Activated naive CD4-positive, alpha-beta T cell treated with anti-CD3 and anti-CD28 coated beads, Interleukin-2, amount 50 U/mL, for 24 hours (primary cell): ENCODE data around the gene FLNB.

Experiments used
- H3K27ac Mint-ChIP-seq: one replicate; pipeline ENCODE4 v1.8.0; 2021; ENCODE audit warnings: mild to moderate bottlenecking, mixed read lengths
- H3K27me3 Mint-ChIP-seq: one replicate; pipeline ENCODE4 v1.8.0; 2021; ENCODE audit warnings: mixed read lengths
- H3K36me3 Mint-ChIP-seq: one replicate; pipeline ENCODE4 v1.8.0; 2021; ENCODE audit warnings: mixed read lengths
- H3K4me1 Mint-ChIP-seq: one replicate; pipeline ENCODE4 v1.8.0; 2021; ENCODE audit warnings: mixed read lengths
- H3K4me3 Mint-ChIP-seq: one replicate; pipeline ENCODE4 v1.8.0; 2021; ENCODE audit warnings: mild to moderate bottlenecking, mixed read lengths
- H3K9me3 Mint-ChIP-seq: one replicate; pipeline ENCODE4 v1.8.0; 2021; ENCODE audit warnings: mixed read lengths

The FLNB gene

DNA sequence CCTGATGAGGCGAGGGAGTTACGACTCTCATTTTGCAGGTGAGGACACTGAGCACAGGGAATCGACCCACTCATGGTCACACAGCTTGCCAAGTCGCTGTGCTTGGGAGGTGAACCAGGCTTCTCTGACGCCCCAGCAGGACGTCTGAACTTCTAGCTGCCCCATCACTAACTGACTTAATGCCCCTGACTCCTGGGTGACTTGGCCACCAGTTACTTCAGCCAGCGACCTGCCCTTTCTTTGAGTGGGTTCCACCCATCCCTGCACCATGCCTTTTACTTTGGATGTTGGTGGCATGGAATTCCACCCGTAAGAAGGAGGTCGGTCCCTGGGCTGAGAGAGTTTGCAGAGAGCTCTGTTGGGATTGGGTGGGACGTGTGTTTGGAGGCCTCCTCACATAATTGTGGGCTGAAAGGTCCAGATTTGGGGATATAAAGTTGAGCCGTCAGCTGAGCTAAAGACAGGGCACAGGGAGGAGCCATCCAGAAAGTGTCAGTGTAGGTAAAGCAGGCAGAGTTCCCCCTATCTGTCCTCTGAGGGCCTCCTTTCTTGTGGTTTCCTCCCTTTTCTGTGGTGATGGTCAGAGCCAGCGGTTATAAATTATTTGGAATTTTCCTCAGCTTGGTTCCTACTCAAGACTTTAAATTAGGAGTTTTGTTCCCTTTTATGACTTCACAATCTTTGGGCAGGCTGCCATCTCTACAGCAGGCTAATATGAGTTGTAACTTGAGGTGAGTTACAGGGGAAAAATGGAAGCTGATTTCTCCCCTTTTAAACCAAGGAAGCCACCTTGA, 55.0 kb downstream of the FLNB start:
- no peak overlapping the region for H3K27ac Mint-ChIP-seq

DNA sequence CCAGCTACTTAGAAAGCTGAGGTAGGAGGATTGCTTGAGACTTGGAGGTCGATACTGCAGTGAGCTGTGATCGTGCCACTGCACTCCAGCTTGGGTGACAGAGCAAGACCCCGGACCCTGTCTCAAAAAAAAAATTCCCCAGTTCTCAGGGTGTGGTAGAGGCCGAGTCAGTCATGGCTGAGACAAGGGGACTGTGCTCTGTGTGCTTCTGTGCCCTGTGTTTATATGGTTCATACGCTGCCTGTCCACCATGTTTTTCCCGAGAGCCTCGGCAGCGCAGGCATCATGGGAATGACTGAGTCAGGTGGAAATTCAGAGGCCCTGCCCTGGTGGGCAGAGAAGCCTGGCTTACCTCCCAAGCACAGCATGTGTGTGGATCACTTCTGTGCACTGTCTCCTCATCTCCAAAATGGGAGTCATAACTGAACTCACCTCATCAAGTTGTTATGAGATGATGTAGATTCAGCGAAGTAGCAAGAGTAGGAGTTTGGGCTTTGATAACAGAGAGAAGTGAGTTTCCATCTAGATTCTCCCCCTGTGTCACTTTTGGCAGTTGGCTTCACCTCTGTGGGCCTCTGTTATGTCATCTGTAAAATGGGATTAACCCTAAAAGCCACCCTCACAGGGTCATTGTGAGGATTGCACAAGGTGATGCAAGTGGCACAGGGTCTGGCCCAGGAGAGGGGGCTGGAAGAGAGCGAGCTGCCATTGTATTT, 56.9 kb downstream of the FLNB start:
- H3K4me1 Mint-ChIP-seq = peaks cover 17% of the 10 kb centered on the region
- no peak overlapping the region for H3K4me3 Mint-ChIP-seq
- H3K27me3 Mint-ChIP-seq = no peaks in the 10 kb centered on the region
- peak overlapping the region; percentile 55 for H3K27ac Mint-ChIP-seq
- H3K9me3 Mint-ChIP-seq = no peaks in the 10 kb centered on the region
- no peaks in the 10 kb centered on the region for H3K36me3 Mint-ChIP-seq

More for the DNA sequence above, 55.0 kb downstream of the FLNB start:
- peaks cover 34% of the 10 kb centered on the region for H3K4me1 Mint-ChIP-seq
- no peaks in the 10 kb centered on the region for H3K36me3 Mint-ChIP-seq
- no peaks in the 10 kb centered on the region for H3K27me3 Mint-ChIP-seq
- H3K9me3 Mint-ChIP-seq = no peaks in the 10 kb centered on the region
- no peak overlapping the region for H3K4me3 Mint-ChIP-seq

DNA sequence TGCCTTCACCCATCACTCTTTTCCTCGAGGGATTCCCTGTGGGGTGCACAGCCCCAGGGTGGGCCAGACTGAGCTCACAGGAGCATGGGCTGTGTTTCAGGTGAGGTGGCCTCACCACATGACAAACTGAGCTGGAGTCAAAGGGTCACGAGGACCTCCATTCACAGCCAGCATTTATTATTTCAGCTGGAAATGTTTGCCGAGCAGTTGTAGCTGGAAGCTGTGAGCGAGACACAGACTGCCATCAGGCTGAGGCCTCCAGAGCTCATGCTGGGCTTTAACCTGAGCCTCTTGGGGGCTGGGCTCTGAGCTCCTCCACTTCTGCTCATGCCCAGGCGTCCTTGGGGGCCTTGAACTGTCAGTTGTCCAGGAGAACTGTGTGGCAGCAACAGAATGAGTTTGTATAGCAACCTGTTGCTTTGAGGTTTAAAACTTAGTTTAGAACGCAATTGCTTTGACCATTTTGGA, 57.5 kb downstream of the FLNB start:
- no peak overlapping the region for H3K27ac Mint-ChIP-seq

DNA sequence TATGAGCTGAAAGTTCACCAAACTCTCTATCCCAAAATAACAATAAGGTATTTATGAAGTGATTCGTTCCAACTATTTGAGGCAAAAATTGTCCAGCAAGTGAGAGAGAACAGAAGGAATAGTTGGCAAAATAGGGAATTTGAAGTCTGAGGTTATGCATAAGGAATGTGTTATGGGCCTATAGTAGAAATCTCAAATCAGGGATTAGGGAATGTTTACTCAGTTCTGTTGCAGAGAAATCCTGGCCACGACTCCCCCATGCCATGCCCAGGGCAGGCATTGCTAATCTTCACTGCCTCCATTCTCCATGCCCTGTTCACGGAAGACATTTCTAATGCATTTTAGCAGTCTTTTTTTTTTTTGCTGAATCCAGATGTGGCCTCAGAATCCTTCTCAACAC, 58.6 kb downstream of the FLNB start:
- Mint-ChIP-seq H3K4me3 (no peak overlapping the region), H3K27ac (no peak overlapping the region), H3K36me3 (no peaks in the 10 kb centered on the region), H3K9me3 (no peaks in the 10 kb centered on the region), H3K27me3 (no peaks in the 10 kb centered on the region), H3K4me1 (peaks cover 11% of the 10 kb centered on the region)

More for the DNA sequence above, 57.5 kb downstream of the FLNB start:
- Mint-ChIP-seq H3K36me3 (no peaks in the 10 kb centered on the region), H3K4me1 (peaks cover 16% of the 10 kb centered on the region), H3K9me3 (no peaks in the 10 kb centered on the region), H3K4me3 (no peak overlapping the region), H3K27me3 (no peaks in the 10 kb centered on the region)

DNA sequence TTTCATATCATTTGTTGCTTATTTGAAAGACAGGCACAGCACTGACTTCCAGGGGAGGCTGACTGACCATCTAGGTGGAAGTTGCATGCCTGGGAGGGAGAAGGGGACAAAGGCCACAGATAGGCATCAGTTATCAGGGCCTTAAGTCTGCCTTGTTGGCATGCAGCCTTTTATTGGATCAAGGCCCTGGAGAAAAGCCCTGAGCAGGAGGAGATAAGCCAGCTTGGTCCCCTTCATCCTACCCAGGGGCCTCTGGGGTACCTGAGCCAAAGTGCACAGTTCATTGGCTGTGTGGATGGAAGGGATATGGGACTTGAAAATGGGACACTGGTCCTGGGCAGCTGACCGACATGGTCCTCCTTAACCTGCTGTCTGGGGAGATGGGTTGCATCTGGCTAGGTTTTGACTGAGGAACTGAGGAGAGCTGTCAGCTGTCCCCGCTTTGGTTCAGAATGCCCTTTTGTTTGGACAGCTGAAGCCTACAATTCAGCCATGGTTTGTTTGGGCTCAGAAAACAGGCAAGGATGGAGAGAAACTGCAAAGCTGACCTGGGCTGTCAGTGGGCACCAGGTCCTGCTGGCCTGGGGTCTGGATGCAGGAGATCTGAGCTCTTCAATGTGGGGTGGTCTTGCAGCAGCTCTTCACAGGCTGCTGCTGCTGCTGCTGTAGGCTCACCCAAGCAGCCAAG, 60.0 kb downstream of the FLNB start:
- H3K4me1 Mint-ChIP-seq = peaks cover 13% of the 10 kb centered on the region
- no peaks in the 10 kb centered on the region for H3K36me3 Mint-ChIP-seq
- H3K9me3 Mint-ChIP-seq = no peaks in the 10 kb centered on the region
- H3K27ac Mint-ChIP-seq = no peak overlapping the region
- H3K4me3 Mint-ChIP-seq = no peak overlapping the region
- H3K27me3 Mint-ChIP-seq = no peaks in the 10 kb centered on the region

DNA sequence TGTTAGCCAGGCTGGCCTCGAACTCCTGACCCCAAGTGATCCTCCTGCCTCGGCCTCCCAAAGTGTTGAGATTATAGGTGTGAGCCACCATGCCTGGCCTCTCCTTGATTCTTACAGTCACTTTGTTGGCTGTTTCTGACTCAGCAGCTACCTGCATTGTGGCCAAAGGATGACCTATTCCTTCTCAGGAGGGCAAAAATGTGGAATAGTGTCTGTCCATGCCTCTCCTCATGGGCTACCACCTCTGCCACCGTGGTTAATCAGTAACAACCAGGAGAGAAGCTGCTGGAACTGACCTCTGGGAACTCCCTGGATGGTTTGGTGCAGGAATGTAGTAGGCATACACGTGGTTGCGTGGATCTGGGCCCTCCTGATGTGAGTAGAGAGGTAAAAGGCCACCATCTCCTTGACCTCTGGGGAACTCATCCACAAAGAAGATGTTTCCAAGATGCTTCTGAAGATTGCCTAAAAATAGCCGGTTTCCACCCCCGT, 63.3 kb downstream of the FLNB start:
- Mint-ChIP-seq H3K4me1 (peaks cover 34% of the 10 kb centered on the region), H3K36me3 (peaks cover 5% of the 10 kb centered on the region), H3K27me3 (no peaks in the 10 kb centered on the region), H3K4me3 (no peak overlapping the region), H3K27ac (no peak overlapping the region), H3K9me3 (peaks cover 5% of the 10 kb centered on the region)

DNA sequence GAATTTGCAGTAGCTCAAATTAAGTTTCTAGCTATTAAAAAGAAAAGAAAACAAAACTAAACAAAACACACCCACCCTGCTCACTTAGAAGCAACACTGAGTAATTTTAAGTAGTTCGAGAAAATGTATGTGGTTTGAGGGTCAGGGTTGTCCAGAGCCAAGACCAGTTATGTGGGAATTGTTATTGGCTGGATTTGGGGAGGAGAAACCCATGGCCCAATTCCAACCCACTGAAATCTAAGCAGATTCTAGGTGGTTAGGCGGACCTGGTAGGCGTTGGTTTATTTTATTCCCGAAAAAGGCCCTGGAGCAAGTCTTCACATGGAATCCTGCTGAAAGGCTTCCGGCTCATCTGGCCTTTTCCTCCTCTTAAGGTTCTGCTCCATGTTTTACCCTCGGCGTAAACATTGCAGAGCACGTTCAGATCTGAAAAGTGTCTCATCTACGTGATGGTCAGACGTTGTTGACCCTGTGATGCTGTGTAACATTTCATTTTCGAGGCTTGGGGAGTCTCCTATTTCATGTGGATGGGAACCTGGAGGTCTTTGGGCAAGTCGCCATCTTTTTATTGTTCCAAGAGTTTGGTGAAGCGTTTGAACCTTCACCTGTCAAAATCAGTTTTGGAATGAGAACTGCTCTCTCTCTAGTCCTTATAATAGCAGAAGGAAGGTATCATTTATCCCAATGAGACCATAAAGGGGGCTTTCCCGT, 64.0 kb downstream of the FLNB start:
- Mint-ChIP-seq H3K27ac (no peak overlapping the region), H3K36me3 (peaks cover 5% of the 10 kb centered on the region), H3K4me3 (no peak overlapping the region), H3K9me3 (peaks cover 5% of the 10 kb centered on the region), H3K4me1 (peaks cover 34% of the 10 kb centered on the region), H3K27me3 (no peaks in the 10 kb centered on the region)

DNA sequence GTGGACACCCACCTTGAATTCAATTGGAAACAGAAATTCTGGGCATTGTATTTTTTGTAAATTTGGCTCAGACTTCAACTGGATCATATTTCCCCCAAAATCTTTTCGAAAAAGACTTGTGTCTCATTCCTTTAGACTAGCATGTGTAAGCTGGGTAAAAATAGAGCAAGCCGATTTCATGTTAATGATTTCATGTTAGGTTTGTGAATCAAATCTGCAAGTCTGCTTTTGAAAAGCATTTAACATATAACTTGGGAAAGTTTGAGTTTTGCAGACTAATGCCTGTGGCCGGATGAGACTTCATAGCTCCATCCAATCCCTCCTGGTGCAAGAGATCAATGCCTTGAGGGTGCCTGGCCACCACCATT, 64.5 kb downstream of the FLNB start:
- peaks cover 5% of the 10 kb centered on the region for H3K9me3 Mint-ChIP-seq
- H3K27me3 Mint-ChIP-seq = no peaks in the 10 kb centered on the region
- no peak overlapping the region for H3K4me3 Mint-ChIP-seq
- H3K36me3 Mint-ChIP-seq = peaks cover 5% of the 10 kb centered on the region
- H3K27ac Mint-ChIP-seq = no peak overlapping the region
- peaks cover 38% of the 10 kb centered on the region for H3K4me1 Mint-ChIP-seq

DNA sequence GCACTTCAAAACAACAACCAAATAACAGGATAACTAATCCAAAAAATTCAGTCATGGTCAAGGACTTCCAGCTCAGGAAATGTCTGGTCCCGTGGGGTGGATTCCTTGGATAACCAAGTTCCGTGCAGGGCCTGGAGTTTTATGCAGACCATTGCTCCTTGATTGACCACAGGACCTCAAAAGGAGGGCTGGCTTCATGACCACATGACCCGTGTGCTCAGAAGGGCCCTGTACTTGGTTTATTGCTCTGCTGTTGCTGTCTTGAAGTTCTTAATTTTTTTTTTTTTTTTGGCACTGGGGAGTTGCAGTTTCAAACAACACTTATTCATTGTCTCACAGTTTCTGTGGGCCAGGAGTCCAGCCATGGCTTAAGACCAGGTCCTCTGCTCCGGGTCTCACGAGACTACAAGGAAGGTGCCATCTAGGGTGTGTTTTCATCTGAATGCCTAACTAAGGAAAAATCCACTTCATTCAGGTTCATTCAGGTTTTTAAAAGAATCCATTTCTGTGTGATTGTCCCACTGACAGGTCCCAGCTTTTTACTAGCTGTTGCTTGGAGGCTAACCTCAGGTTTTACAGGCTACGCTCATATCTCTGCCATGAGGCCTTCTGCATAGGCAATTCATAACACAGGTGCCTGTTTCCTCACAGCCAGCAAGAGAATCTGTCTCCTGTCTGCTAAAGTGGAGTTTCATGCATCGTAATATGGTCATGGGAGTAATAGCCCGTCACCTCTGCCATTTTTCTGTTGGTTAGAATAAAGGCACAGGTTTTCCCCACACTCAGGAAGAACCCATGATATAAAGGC, 65.3 kb downstream of the FLNB start:
- Mint-ChIP-seq H3K27ac (no peak overlapping the region), H3K36me3 (peaks cover 7% of the 10 kb centered on the region), H3K9me3 (peaks cover 5% of the 10 kb centered on the region), H3K27me3 (no peaks in the 10 kb centered on the region), H3K4me3 (no peak overlapping the region), H3K4me1 (peaks cover 46% of the 10 kb centered on the region)

DNA sequence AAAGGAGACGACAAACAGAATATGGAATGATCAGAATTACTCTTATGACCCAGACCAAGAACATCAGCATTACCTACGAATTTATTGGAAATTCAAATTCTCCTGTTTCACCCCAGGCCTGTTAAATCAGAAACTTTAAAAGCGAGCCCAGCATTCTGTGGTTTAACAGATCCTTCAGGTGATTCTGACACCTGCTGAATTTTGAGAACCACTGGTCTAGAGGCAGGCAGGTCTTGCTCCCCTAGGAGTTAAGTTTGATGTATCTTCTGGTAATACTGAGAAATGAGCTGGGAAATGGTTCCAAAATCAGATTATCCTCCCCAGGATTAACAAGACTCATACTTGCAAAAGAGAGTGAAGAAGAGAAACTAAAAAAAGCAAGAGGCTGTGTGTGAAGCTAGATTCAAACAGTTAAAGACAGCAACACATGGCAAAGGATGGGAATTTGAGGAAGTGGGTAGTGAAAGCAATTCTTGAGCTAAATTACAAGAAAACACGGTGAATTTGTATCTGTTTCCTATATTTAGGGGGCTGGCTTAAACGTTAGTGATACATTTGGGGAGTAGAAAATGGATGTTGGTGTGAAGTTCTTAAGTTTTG, 66.0 kb downstream of the FLNB start:
- peaks cover 7% of the 10 kb centered on the region for H3K36me3 Mint-ChIP-seq
- H3K4me3 Mint-ChIP-seq = peak overlapping the region; percentile 38
- H3K27me3 Mint-ChIP-seq = no peaks in the 10 kb centered on the region
- H3K4me1 Mint-ChIP-seq = peaks cover 51% of the 10 kb centered on the region
- peak overlapping the region; percentile 63 for H3K27ac Mint-ChIP-seq
- peaks cover 5% of the 10 kb centered on the region for H3K9me3 Mint-ChIP-seq

DNA sequence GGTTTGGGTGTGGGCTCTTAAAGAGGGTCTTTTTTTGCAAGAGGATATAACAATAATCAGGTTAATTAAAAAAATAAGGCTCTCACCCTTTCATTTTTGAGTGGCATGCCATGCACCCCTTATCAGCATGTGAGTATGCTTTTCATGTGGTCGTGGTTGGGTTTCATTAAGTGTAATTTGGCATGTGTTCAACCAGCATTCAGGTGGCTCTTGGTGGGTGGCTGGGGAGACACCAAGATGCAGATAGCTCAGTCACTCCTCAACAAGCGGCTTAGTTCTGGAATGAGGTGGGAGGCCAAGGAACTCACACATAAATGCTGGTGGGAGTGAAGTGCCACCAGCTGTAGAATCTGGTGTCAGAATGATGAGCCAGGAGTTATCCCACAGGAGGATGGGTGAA, 66.8 kb downstream of the FLNB start:
- peaks cover 52% of the 10 kb centered on the region for H3K4me1 Mint-ChIP-seq
- no peak overlapping the region for H3K27ac Mint-ChIP-seq
- H3K9me3 Mint-ChIP-seq = peaks cover 5% of the 10 kb centered on the region
- peak overlapping the region; percentile 19 for H3K4me3 Mint-ChIP-seq
- peaks cover 11% of the 10 kb centered on the region for H3K36me3 Mint-ChIP-seq
- no peaks in the 10 kb centered on the region for H3K27me3 Mint-ChIP-seq

DNA sequence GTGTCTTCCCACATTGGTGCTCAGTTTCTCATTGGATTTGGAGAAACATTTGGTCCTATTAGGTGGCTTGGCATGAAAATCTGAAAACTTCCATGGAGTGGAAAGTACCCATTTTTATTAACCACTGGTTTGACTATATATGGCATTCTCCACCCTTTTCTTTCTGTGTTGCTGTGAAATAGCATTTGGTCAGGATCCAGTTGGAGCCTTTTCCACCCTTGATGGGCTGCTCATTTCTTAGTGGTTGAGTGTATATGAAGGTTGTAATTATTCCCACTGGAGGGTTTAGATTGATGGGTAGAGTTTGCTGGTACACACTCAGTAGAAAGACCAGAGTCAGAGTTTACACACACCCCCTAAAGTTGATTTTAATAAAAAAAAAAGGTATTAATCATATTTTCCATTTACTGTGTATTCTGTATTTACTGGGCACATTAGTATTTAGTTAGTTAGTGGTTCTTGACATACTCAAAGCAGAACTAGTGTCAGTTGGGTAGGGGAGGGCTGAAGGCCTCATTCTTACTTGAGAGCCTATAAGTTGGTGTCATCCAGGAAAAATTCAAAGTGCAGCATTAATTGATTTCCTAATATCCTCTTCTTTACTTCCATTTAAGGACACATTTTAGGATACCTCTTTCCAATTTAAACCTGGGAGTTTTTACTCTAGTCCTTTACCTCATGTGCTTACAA, 69.5 kb downstream of the FLNB start:
- Mint-ChIP-seq H3K4me1 (peaks cover 68% of the 10 kb centered on the region), H3K27me3 (no peaks in the 10 kb centered on the region), H3K27ac (peak overlapping the region; percentile 87), H3K9me3 (peaks cover 5% of the 10 kb centered on the region), H3K36me3 (peaks cover 16% of the 10 kb centered on the region), H3K4me3 (no peak overlapping the region)

DNA sequence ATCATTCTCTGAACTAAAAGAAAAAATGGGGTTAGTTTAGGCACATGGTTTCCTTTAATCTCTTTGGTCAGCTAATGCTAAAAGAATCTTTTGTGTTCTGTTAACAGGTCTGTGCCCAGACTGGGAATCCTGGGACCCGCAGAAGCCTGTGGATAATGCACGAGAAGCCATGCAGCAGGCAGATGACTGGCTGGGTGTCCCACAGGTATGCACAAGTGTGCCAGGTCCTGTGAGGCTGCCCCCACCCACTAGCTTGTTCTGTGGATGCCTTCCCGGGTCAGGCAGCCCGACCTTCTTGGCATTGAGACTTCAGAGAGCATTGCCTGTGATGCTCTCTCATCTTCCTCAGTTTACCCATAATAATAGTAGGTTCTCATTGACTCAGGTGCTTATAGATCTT, 70.4 kb downstream of the FLNB start:
- Mint-ChIP-seq H3K4me1 (peaks cover 69% of the 10 kb centered on the region), H3K27ac (peak overlapping the region; percentile 87), H3K36me3 (peaks cover 16% of the 10 kb centered on the region), H3K27me3 (no peaks in the 10 kb centered on the region), H3K4me3 (no peak overlapping the region), H3K9me3 (peaks cover 5% of the 10 kb centered on the region)

DNA sequence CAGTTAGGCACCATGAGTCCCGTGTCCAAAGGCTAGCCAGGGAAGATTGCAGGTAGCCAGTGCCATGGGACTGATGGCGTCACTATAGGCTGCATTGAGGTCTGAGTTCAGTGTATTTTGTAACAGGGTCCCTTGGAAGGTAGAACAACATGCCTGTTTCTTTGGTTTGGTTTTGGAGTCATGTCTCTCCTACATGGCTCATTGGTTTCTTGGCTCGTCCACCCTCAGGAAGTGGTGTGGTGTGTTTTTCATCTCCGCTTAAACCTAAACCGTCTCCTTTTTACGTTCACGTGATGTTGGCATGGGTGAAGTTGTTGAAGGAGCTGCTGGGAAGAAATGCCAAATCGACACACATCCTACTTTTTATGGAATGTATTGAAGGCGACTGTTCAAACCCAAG, 71.6 kb downstream of the FLNB start:
- Mint-ChIP-seq H3K27me3 (no peaks in the 10 kb centered on the region), H3K27ac (peak overlapping the region; percentile 76)

More for the DNA sequence above, 71.6 kb downstream of the FLNB start:
- Mint-ChIP-seq H3K4me1 (peaks cover 69% of the 10 kb centered on the region), H3K4me3 (no peak overlapping the region), H3K9me3 (peaks cover 5% of the 10 kb centered on the region), H3K36me3 (peaks cover 18% of the 10 kb centered on the region)
